ENCODE results near the gene ANKH. TPM values are rescaled to one million over a fixed set of nuclear protein-coding genes. Genes with fewer than 3 reads are reported as not detected.

ANKH gene
- total and polyA plus RNA-seq, 8 donors, result 6.6 to 57.5 (median 10.6) TPM

DNA sequence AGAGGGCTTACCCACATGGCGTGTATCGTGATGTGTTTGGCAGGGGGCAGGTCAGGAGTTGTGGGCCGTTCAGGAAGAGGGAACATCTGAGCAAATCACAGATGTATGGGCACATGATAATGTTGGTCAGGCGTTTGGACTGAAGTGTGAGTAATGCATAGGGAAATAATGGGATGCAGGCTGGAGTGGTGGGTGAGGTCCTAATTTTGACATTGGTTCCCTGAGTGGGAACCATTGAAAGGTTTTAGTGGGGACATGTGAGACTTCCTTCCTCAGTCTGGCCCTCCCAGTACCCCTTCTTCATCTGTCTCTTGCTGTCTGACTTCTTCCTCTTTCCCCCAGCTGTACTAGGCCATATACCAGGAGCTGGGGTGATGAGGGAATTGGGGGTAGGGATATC, 199.5 kb downstream of the ANKH start:
- Histone ChIP-seq H3K9me3 (no peaks in the 10 kb centered on the region), H3K4me3 (no peak overlapping the region), H3K4me1 (peaks cover 20 to 91% of the 10 kb centered on the region in 2 donors), H3K27ac (peak overlapping the region in 1 of 2 donors; percentile 49), H3K27me3 (no peaks in the 10 kb centered on the region), H3K36me3 (peaks cover 0 to 7% of the 10 kb centered on the region in 2 donors)
- TF ChIP-seq CTCF (IDR thresholded peaks at IDR 0.05), result no peak
- intact Hi-C loops (cut with DNase I), result no loop called here
- DNase-seq (no peak), ATAC-seq (peak; percentile 9)

DNA sequence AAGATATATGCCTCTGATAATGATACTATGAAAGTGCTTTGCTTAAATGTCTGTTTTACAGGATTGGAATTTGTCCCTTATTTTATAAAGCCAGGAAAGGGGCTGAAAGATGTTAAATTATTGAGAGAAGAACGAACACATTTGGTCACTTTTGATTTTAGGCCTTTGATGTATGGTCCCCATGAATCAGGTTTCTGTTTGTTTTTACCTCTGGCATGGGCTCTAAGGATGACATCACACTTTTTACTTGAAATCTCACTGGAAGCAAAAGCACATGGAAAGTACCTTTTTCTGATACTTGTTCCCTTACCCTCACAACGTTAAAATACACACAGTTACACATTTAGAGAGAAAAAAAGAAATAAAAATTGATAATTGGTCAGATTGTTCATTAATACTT, 200.2 kb downstream of the ANKH start:
- Histone ChIP-seq H3K4me3 (no peak overlapping the region), H3K27me3 (no peaks in the 10 kb centered on the region), H3K4me1 (peaks cover 20 to 91% of the 10 kb centered on the region in 2 donors), H3K36me3 (peaks cover 0 to 7% of the 10 kb centered on the region in 2 donors), H3K27ac (peak overlapping the region in 1 of 2 donors; percentile 49), H3K9me3 (no peaks in the 10 kb centered on the region)
- intact Hi-C loops (cut with DNase I), result no loop called here
- no peak for ATAC-seq
- peak in 1 of 4 donors; percentile 31 for DNase-seq
- TF ChIP-seq CTCF (IDR thresholded peaks at IDR 0.05), result no peak

DNA sequence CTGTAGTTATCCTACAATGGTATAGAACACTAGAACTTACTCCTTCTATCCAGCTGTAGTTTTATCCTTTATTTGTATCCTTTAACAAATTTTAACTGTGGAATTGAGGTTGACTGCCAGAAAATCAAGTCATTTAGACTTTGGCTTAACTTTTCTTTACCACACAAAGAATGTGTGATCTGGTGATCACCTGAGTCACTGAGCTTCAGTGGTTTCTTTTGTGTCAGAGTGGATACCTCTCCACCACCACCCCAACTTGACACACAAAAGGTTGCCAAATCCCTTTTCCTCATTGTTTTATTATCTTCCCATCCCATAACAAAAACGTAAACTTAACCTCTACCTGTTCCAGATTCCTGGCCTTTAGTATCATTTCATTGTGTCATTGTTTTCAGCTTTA, 201.6 kb downstream of the ANKH start:
- intact Hi-C loops (cut with DNase I), result no loop called here
- Histone ChIP-seq H3K4me3 (no peak overlapping the region), H3K27ac (no peak overlapping the region), H3K36me3 (peaks cover 0 to 7% of the 10 kb centered on the region in 2 donors), H3K4me1 (peaks cover 11 to 90% of the 10 kb centered on the region in 2 donors), H3K27me3 (no peaks in the 10 kb centered on the region), H3K9me3 (no peaks in the 10 kb centered on the region)
- ATAC-seq, result no peak
- DNase-seq, result no peak
- TF ChIP-seq CTCF (IDR thresholded peaks at IDR 0.05), result no peak

DNA sequence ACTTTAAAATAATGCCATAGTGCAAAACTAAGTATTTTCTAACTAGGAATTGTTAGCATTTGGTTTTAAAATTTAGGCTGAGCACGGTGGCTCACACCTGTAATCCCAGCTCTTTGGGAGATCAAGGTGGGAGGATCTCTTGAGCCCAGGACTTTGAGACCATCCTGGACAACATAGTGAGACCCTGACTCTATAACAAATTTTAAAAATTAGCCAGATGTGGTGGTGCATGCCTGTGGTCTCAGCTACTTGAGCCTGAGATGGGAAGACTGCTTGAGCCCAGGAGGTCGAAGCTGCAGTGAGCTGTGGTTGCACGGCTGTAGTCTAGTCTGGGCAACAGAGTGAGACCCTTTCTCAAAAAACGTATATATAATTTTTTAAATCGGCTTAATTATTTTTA, 202.2 kb downstream of the ANKH start:
- DNase-seq (no peak), ATAC-seq (no peak)
- peaks cover 0 to 6% of the 10 kb centered on the region in 2 donors for H3K36me3 ChIP-seq
- no peaks in the 10 kb centered on the region for H3K27me3 ChIP-seq
- no peak overlapping the region for H3K27ac ChIP-seq
- H3K4me3 ChIP-seq, result no peak overlapping the region
- no peaks in the 10 kb centered on the region for H3K9me3 ChIP-seq
- no peak for TF ChIP-seq CTCF (IDR thresholded peaks at IDR 0.05)
- intact Hi-C loops (cut with DNase I), result no loop called here
- peaks cover 11 to 85% of the 10 kb centered on the region in 2 donors for H3K4me1 ChIP-seq

GRCh38 chr5:14668181-14668591, 203.4 kb downstream of the ANKH start:
- H3K4me1 ChIP-seq, result peaks cover 11 to 87% of the 10 kb centered on the region in 2 donors
- no peak overlapping the region for H3K4me3 ChIP-seq
- intact Hi-C loops (cut with DNase I), result no loop called here
- H3K27me3 ChIP-seq, result no peaks in the 10 kb centered on the region
- no peak for TF ChIP-seq CTCF (IDR thresholded peaks at IDR 0.05)
- H3K27ac ChIP-seq, result no peak overlapping the region
- ATAC-seq, result no peak
- no peak for DNase-seq
- H3K36me3 ChIP-seq, result no peaks in the 10 kb centered on the region
- H3K9me3 ChIP-seq, result no peaks in the 10 kb centered on the region

Measured in left lung (tissue), 10 donors.